ENCODE data around the gene PTPDC1. TPM values are rescaled to one million over a fixed set of nuclear protein-coding genes. Genes with fewer than 3 reads are reported as not detected.
A peak's percentile ranks its signal among the peaks of the same experiment; 100 is the strongest.

PTPDC1 gene
- total RNA-seq, 1 donor from 2014 or later = 11.0 TPM

- Histone ChIP-seq H3K27me3 (ENCODE audit: low read depth) (no peaks in the 10 kb centered on the region), H3K36me3 (no peaks in the 10 kb centered on the region), H3K27ac (no peak overlapping the region), H3K9me3 (no peaks in the 10 kb centered on the region), H3K4me1 (no peaks in the 10 kb centered on the region), H3K4me3 (no peak overlapping the region)
- intact Hi-C loops (cut with DNase I) = no loop called here
- TF ChIP-seq CTCF (IDR thresholded peaks at IDR 0.05) = no peak
- ATAC-seq (peak in 1 of 2 donors; percentile 19), DNase-seq (no peak)
These were observed 36.7 kb downstream of the PTPDC1 start for GRCh38 chr9:94120854-94121376.

- TF ChIP-seq CTCF (IDR thresholded peaks at IDR 0.05) = no peak
- Histone ChIP-seq H3K4me1 (no peaks in the 10 kb centered on the region), H3K4me3 (no peak overlapping the region), H3K9me3 (peaks cover 23% of the 10 kb centered on the region), H3K27me3 (ENCODE audit: low read depth) (no peaks in the 10 kb centered on the region), H3K27ac (no peak overlapping the region), H3K36me3 (no peaks in the 10 kb centered on the region)
- intact Hi-C loops (cut with DNase I) = no loop called here
- no peak for DNase-seq
- no peak for ATAC-seq
These were observed 42.6 kb downstream of the PTPDC1 start for GRCh38 chr9:94126844-94127243.

- TF ChIP-seq CTCF (IDR thresholded peaks at IDR 0.05) = no peak
- Histone ChIP-seq H3K27ac (no peak overlapping the region), H3K4me3 (no peak overlapping the region), H3K9me3 (peaks cover 23% of the 10 kb centered on the region), H3K4me1 (no peaks in the 10 kb centered on the region), H3K36me3 (no peaks in the 10 kb centered on the region), H3K27me3 (ENCODE audit: low read depth) (no peaks in the 10 kb centered on the region)
- ATAC-seq (peak; percentile 39 to 59), DNase-seq (no peak)
- intact Hi-C loops (cut with DNase I) = no loop called here
These were observed 43.5 kb downstream of the PTPDC1 start for GRCh38 chr9:94127806-94128205.

- ATAC-seq = no peak
- no peak for DNase-seq
- H3K27ac ChIP-seq = no peak overlapping the region
- no peak overlapping the region for H3K4me3 ChIP-seq
- H3K9me3 ChIP-seq = peaks cover 23% of the 10 kb centered on the region
- TF ChIP-seq CTCF (IDR thresholded peaks at IDR 0.05) = no peak
- intact Hi-C loops (cut with DNase I) = no loop called here
- no peaks in the 10 kb centered on the region for H3K36me3 ChIP-seq
- no peaks in the 10 kb centered on the region for H3K4me1 ChIP-seq
- no peaks in the 10 kb centered on the region for H3K27me3 ChIP-seq (ENCODE audit: low read depth)
These were observed 44.3 kb downstream of the PTPDC1 start for GRCh38 chr9:94128580-94128979.

GRCh38 chr9:94134629-94135028, 50.4 kb downstream of the PTPDC1 start:
- TF ChIP-seq CTCF (IDR thresholded peaks at IDR 0.05) = no peak
- H3K27ac ChIP-seq = peak overlapping the region; percentile 51
- H3K36me3 ChIP-seq = no peaks in the 10 kb centered on the region
- DNase-seq (no peak), ATAC-seq (peak in 1 of 2 donors; percentile 28)
- H3K4me1 ChIP-seq = peaks cover 33% of the 10 kb centered on the region
- H3K4me3 ChIP-seq = no peak overlapping the region
- intact Hi-C loops (cut with DNase I) = no loop called here
- H3K9me3 ChIP-seq = no peaks in the 10 kb centered on the region
- no peaks in the 10 kb centered on the region for H3K27me3 ChIP-seq (ENCODE audit: low read depth)

All from lower lobe of right lung (tissue), 2 donors.